ENCODE measurements around the gene DDX39B. TPM values are rescaled to one million over a fixed set of nuclear protein-coding genes. Genes with fewer than 3 reads are reported as not detected.

DDX39B gene
- total and polyA plus RNA-seq, 9 of the 15 experiments (the other 6 are each of a cell fraction or from before 2014, with no cell fraction given): 479 to 869 (median 592) TPM

GRCh38 chr6:31548544-31548873 lies 6.7 kb upstream of the DDX39B start (continued):
- TF ChIP-seq HMBOX1 (IDR thresholded peaks at IDR 0.05) (peak; percentile 58; the same call in 1 of the 2 replicates), E2F5 (CRISPR knock-in tag; IDR thresholded peaks at IDR 0.05) (peak; percentile 1; the same call in 1 of the 2 replicates)

- peak overlapping the region; percentile 52 for H3K4me3 ChIP-seq
- peak overlapping the region; percentile 91 to 96 for H3K9ac ChIP-seq (ENCODE audit: insufficient read depth in 1 of 2, low read depth in 2 of 2, low read length in 2 of 2)
- H3K4me2 ChIP-seq (ENCODE audit: insufficient read depth, low read length): peak overlapping the region; percentile 96
- peak overlapping the region; percentile 76 for H2AFZ ChIP-seq (ENCODE audit: low read depth, low read length)
- intact Hi-C loops (cut with micrococcal nuclease): loop anchor here (1.0 to 10.0 kb wide), 7 partner anchors 33 to 314 kb away; partner anchors contain the start of genes GPANK1, HSPA1B, LY6G5C and NEU1
- 14% methylated on average over 24 of the region's 24 CpGs for WGBS (ENCODE audit: insufficient coverage, low coverage, missing lambda C conversion rate)
- DNase-seq (ENCODE audit: extremely low read depth in 1 of 4, low spot score in 3 of 4): peak in 3 of 4 experiments; percentile 33 to 51 (median 45)
- no peaks in the 10 kb centered on the region for H3K27me3 ChIP-seq (ENCODE audit: control insufficient read depth in 2 of 2, insufficient read depth in 2 of 2, low read length in 2 of 2)
- in situ Hi-C loops (cut with MboI): loop anchor here (5.0 to 25.0 kb wide), 3 partner anchors 49 to 1414 kb away; partner anchors contain the start of genes BRD2, C6orf47, GPANK1 and HLA-DMA
- FAIRE-seq: no peak
- H3K9me1 ChIP-seq (ENCODE audit: control insufficient read depth, insufficient read depth, low read length): no peaks in the 10 kb centered on the region
- H4K20me1 ChIP-seq (replicated peaks; ENCODE audit: control insufficient read depth, insufficient read depth, low read length): no peaks in the 10 kb centered on the region
- peaks cover 29% of the 10 kb centered on the region for H3K79me2 ChIP-seq (ENCODE audit: control insufficient read depth, insufficient read depth, low read length)
- CTCF ChIA-PET (ENCODE audit: low intra/inter-chr PET ratio): interaction anchor here (0.5 to 2.3 kb wide), 7 partner anchors 32 to 1039 kb away, joined by 3 to 78 read pairs (median 3); no protein-coding TSS in a partner anchor
- ATAC-seq: peak; percentile 33
- H3K27ac ChIP-seq (ENCODE audit: extremely low read depth, low read depth, low read length): peak overlapping the region; percentile 81
- BruUV-seq (replicated peaks): TSS peak; percentile 59
- peaks cover 10 to 13% of the 10 kb centered on the region in 2 experiments; a peak in 4 of 5 replicates for H3K4me1 ChIP-seq (replicated peaks in 1 of 2; ENCODE audit: control insufficient read depth in 2 of 2, insufficient read depth in 2 of 2, low read length in 2 of 2)
- POLR2A ChIA-PET: interaction anchor here (0.5 to 5.7 kb wide), 24 partner anchors 9 to 288 kb away, joined by 3 to 38 read pairs (median 4); partner anchors contain the start of genes APOM, BAG6 and GPANK1
- H3K36me3 ChIP-seq (ENCODE audit: control insufficient read depth, insufficient read depth, low read length): peaks cover 35% of the 10 kb centered on the region
- H3K9me3 ChIP-seq (replicated peaks; ENCODE audit: control insufficient read depth, insufficient read depth, low read depth, low read length): no peaks in the 10 kb centered on the region
- TF ChIP-seq SAFB2 (IDR thresholded peaks at IDR 0.05; ENCODE audit: borderline replicate concordance, low read depth, low read length, severe bottlenecking) (no peak), ZBED1 (IDR thresholded peaks at IDR 0.05) (no peak), POLR3A (IDR thresholded peaks at IDR 0.05; ENCODE audit: borderline replicate concordance, extremely low read depth, insufficient read depth, insufficient read length) (no peak), ETV5 (CRISPR knock-in tag; IDR thresholded peaks at IDR 0.05; ENCODE audit: low read depth) (peak; percentile 71), TSC22D4 (tag; IDR thresholded peaks at IDR 0.05) (no peak), CBX3 (IDR thresholded peaks at IDR 0.05; ENCODE audit: borderline replicate concordance in 1 of 2, low read length in 2 of 2) (no peak), BACH1 (tag; IDR thresholded peaks at IDR 0.05) (peak; percentile 70), ZNF584 (CRISPR knock-in tag; IDR thresholded peaks at IDR 0.05; ENCODE audit: low read depth) (peak; percentile 72; the same call in 1 of the 2 replicates), SMARCA5 (IDR thresholded peaks at IDR 0.05) (no peak), ZFX (CRISPR knock-in tag; IDR thresholded peaks at IDR 0.05) (peak; percentile 85), ETV1 (tag; conservative IDR thresholded peaks at IDR 0.05; ENCODE audit: low read depth) (no peak), LEF1 (IDR thresholded peaks at IDR 0.05) (no peak; the same call in 1 of the 2 replicates), CHD1 (IDR thresholded peaks at IDR 0.05; ENCODE audit: low read length) (peak; percentile 52), CXXC5 (CRISPR knock-in tag; IDR thresholded peaks at IDR 0.05) (peak; percentile 44), ID3 (CRISPR knock-in tag; IDR thresholded peaks at IDR 0.05) (no peak), ID3 (tag; IDR thresholded peaks at IDR 0.05) (peak; percentile 79), SNRNP70 (optimal IDR thresholded peaks at IDR 0.05; ENCODE audit: low read depth, low read length) (no peak)
These were observed 6.1 kb upstream of the DDX39B start for GRCh38 chr6:31547727-31548543.
